Renal pelvis (tissue), 4 donors: ENCODE data around the gene DDX39B. TPM values are rescaled to one million over a fixed set of nuclear protein-coding genes. Genes with fewer than 3 reads are reported as not detected.
"Not testable (repeated sequence)": the region's sequence is repeated elsewhere in the genome, so short reads cannot be mapped to it uniquely, and the experiment has no call there.

Experiments
- DNase-seq: peaks from one replicate; pipeline ENCODE4 v3.0.0-alpha.2; 2013
- polyA plus RNA-seq, 3 donors: library from polyadenylated mRNA; unstranded; fragments of 120-200 nt; gene quantifications; one replicate each; pipeline ENCODE4 v1.2.1, GENCODE V29; 2013; ENCODE audit not compliant: insufficient read length in 3 of 3

DDX39B gene
- polyA plus RNA-seq, 3 donors = 563 to 680 (median 632) TPM

- DNase-seq = no peak
Observed at GRCh38 chr6:31531771-31532643, 9.8 kb downstream of the DDX39B start.

- DNase-seq = no peak
Observed at GRCh38 chr6:31531162-31531561, 10.6 kb downstream of the DDX39B start.

GRCh38 chr6:31530659-31531058 is 11.1 kb downstream of the DDX39B start:
- no peak for DNase-seq

GRCh38 chr6:31529329-31530150 is 12.3 kb downstream of the DDX39B start:
- DNase-seq = no peak

- no peak for DNase-seq
Observed at GRCh38 chr6:31528821-31529328, 12.9 kb downstream of the DDX39B start, which contains the start of gene MCCD1. TSS of gene MCCD1 (plus strand) at chr6:31528962. CDS start at chr6:31529015, 53 bp downstream.

- no peak for DNase-seq
Observed at GRCh38 chr6:31528307-31528777, 13.5 kb downstream of the DDX39B start.

- DNase-seq = no peak
Observed at GRCh38 chr6:31525932-31526591, 15.7 kb downstream of the DDX39B start.

- DNase-seq = no peak
Observed at GRCh38 chr6:31525553-31525931, 16.3 kb downstream of the DDX39B start.

GRCh38 chr6:31521835-31522234 is 20.0 kb downstream of the DDX39B start:
- no peak for DNase-seq

- DNase-seq = no peak
Observed at GRCh38 chr6:31513456-31514165, 28.2 kb downstream of the DDX39B start.

- DNase-seq = no peak
Observed at GRCh38 chr6:31510007-31510406, 31.8 kb downstream of the DDX39B start.

GRCh38 chr6:31509036-31509435 is 32.8 kb downstream of the DDX39B start:
- DNase-seq = not testable (repeated sequence)

- DNase-seq = no peak
Observed at GRCh38 chr6:31502586-31502985, 39.2 kb downstream of the DDX39B start.

GRCh38 chr6:31499648-31500047 is 42.2 kb downstream of the DDX39B start:
- DNase-seq = not testable (repeated sequence)

GRCh38 chr6:31498748-31499147 is 43.1 kb downstream of the DDX39B start:
- DNase-seq = no peak

GRCh38 chr6:31497531-31498476 is 44.0 kb downstream of the DDX39B start, which contains the start of gene MICB:
TSS of gene MICB (plus strand) at chr6:31498145. CDS start at chr6:31498194, 49 bp downstream.
- peak; percentile 66 for DNase-seq

- DNase-seq = not testable (repeated sequence)
Observed at GRCh38 chr6:31496826-31497225, 45.0 kb downstream of the DDX39B start.

GRCh38 chr6:31495580-31495979 is 46.2 kb downstream of the DDX39B start:
- no peak for DNase-seq

- DNase-seq = peak; percentile 69
Observed at GRCh38 chr6:31493875-31494694, 47.7 kb downstream of the DDX39B start.
